Liver (tissue), 3 donors: ENCODE results near the gene ZNF292.

Experiments used
- EGR1 ChIP-seq, 2 donors: IDR thresholded peaks; 2 replicates each; pipeline ENCODE4 v1.6.1; 2016 to 2018; ENCODE audit warnings: antibody characterized with exemption in 2 of 2, low read depth in 2 of 2
- JUND ChIP-seq, 2 donors: IDR thresholded peaks; 2 replicates each; pipeline ENCODE4 v1.6.1; 2016; ENCODE audit warnings: antibody characterized with exemption in 2 of 2
- RAD21 ChIP-seq, 2 donors: IDR thresholded peaks; 2 replicates each; pipeline ENCODE4 v1.6.1; 2016; ENCODE audit warnings: antibody characterized with exemption in 2 of 2, mild to moderate bottlenecking in 2 of 2
- SP1 ChIP-seq: IDR thresholded peaks from 2 replicates; pipeline ENCODE4 v1.6.1; 2018; ENCODE audit warnings: antibody characterized with exemption, mild to moderate bottlenecking
- TAF1 ChIP-seq: conservative IDR thresholded peaks from 2 replicates; pipeline ENCODE4 v1.6.1; 2016; ENCODE audit warnings: antibody characterized with exemption, mild to moderate bottlenecking
- YY1 ChIP-seq: IDR thresholded peaks from 2 replicates; pipeline ENCODE4 v1.6.1; 2016; ENCODE audit warnings: antibody characterized with exemption, mild to moderate bottlenecking
- ZBTB33 ChIP-seq: IDR thresholded peaks from 2 replicates; pipeline ENCODE4 v1.6.1; 2016; ENCODE audit warnings: antibody characterized with exemption
- TF ChIP-seq, protein P1 (sequence below): fragments of 150-350 bp; IDR thresholded peaks from 2 replicates; pipeline ENCODE4 v1.5.1; 2017; ENCODE audit warnings: improper control_type of control experiment, low read depth, low read length; ENCODE audit not compliant: missing input control
- donor health status: healthy.
- donor health status: healthy.

DNA sequence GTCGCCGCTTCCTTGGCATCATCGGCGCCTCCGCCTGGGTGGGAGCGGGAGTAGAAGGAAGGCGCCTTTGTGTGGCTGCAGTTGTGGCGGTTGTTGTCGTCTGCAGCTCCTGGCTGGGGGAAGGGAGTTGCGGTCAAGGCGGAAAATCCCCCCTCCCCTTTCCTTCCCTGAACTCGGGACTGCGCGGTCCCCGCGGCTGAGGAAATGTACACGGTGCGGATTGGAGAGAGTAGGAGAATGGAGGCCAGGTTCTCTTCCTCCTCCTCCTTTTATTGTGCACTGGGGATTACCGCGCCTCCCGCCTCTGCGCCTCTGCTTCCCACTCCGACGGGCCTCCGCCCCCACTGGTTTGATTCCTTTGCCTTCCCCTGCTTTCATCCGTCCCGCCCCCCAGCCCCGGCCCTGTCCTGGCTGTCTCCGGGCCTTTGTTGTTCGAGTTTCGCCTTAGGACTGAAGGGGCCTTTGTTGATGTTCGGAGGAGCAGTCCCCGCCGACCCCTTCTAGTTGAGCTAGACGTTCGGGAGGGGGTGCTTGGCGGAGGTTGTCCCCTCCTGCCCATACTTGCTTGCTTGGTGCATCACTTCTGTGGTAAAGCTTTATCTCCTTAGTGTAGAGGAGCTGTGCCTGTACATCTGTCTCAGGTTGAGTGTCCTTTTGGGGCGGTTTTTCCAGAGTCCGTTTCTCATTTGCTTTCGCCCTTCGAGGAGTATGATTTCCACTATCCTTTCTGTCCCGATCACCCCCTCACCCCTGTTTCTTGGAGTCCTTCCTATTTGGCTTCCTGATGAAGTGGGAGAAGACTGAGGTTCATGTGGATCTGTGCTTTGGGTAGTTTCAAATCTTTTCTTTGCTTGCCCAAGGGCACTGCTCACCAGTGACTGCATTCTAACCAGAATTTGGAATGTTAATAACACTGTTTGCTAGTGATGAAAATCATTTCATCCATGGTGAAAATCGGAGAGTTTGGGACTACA lies 764 bp downstream of the ZNF292 start:
- no peak for TF ChIP-seq YY1
- TF ChIP-seq, protein P1, sequence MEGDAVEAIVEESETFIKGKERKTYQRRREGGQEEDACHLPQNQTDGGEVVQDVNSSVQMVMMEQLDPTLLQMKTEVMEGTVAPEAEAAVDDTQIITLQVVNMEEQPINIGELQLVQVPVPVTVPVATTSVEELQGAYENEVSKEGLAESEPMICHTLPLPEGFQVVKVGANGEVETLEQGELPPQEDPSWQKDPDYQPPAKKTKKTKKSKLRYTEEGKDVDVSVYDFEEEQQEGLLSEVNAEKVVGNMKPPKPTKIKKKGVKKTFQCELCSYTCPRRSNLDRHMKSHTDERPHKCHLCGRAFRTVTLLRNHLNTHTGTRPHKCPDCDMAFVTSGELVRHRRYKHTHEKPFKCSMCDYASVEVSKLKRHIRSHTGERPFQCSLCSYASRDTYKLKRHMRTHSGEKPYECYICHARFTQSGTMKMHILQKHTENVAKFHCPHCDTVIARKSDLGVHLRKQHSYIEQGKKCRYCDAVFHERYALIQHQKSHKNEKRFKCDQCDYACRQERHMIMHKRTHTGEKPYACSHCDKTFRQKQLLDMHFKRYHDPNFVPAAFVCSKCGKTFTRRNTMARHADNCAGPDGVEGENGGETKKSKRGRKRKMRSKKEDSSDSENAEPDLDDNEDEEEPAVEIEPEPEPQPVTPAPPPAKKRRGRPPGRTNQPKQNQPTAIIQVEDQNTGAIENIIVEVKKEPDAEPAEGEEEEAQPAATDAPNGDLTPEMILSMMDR: no peak
- no peak for TF ChIP-seq RAD21 (IDR thresholded peaks at IDR 0.05)
- no peak for TF ChIP-seq TAF1
- TF ChIP-seq ZBTB33: no peak
- TF ChIP-seq EGR1 (IDR thresholded peaks at IDR 0.05; ENCODE audit: low read depth in 2 of 2): no peak
- TF ChIP-seq SP1: no peak
- no peak for TF ChIP-seq JUND (IDR thresholded peaks at IDR 0.05)
